AG04450 (cell line): Measurements from ENCODE around the gene GHRH. TPM values are rescaled to one million over a fixed set of nuclear protein-coding genes. Genes with fewer than 3 reads are reported as not detected.

ENCODE experiments used
- CTCF ChIA-PET: fragments of 300-600, 350-600 bp; formaldehyde crosslinking; extraction: SDS; loops from one replicate; lab custom pipeline; 2022; ENCODE audit warnings: antibody characterized with exemption, inconsistent platforms; lab: Charles Lee
- POLR2A ChIA-PET: fragments of 350-600 bp; formaldehyde crosslinking; extraction: SDS; loops from one replicate; lab custom pipeline; 2021; ENCODE audit warnings: antibody characterized with exemption, inconsistent platforms; lab: Yijun Ruan, JAX
- DNase-seq: peaks from one replicate; pipeline ENCODE4 v3.0.0-alpha.2; 2011; ENCODE audit warnings: low read depth, low spot score
- H3K27ac ChIP-seq: one replicate; pipeline ENCODE4 v1.5.1; 2012; ENCODE audit warnings: low read depth, low read length, control low read depth
- H3K27me3 ChIP-seq: one replicate; pipeline ENCODE4 v1.6.0; 2012; ENCODE audit warnings: low read length; ENCODE audit not compliant: control insufficient read depth, insufficient read depth
- H3K4me3 ChIP-seq: 2 replicates; pipeline ENCODE4 v1.5.1; 2011; ENCODE audit warnings: mild to moderate bottlenecking, low read depth, low read length, control low read depth
- H3K9me3 ChIP-seq: 2 replicates; pipeline ENCODE4 v1.5.1; 2012; ENCODE audit warnings: low read length; ENCODE audit not compliant: control insufficient read depth, insufficient read depth
- CTCF ChIP-seq: IDR thresholded peaks from 2 replicates; pipeline ENCODE4 v1.5.1; 2011; ENCODE audit warnings: low read depth, low read length, control low read depth, inconsistent platforms
- polyA plus RNA-seq: library from polyadenylated mRNA; depleted of rRNA; stranded (reverse); fragments of >200 nt; gene quantifications from 2 replicates; pipeline ENCODE4 v1.2.3, GENCODE V29; 2011

Gene GHRH
- polyA plus RNA-seq, 1 experiment: not detected

- Histone ChIP-seq H3K9me3 (no peaks in the 10 kb centered on the region), H3K4me3 (no peak overlapping the region), H3K27ac (no peak overlapping the region), H3K27me3 (no peaks in the 10 kb centered on the region)
- TF ChIP-seq CTCF: no peak
- ChIA-PET POLR2A (no interaction called here), CTCF (interaction anchor here (0.7 to 1.9 kb wide), 3 partner anchors 30 to 43 kb away, joined by 3 to 5 read pairs (median 5); no protein-coding TSS in a partner anchor)
- no peak for DNase-seq
Measured at GRCh38 chr20:37225146-37225545, 36.5 kb downstream of the GHRH start.

GRCh38 chr20:37223053-37223452 is 38.6 kb downstream of the GHRH start:
- ChIA-PET POLR2A (no interaction called here), CTCF (interaction anchor here (0.6 to 1.7 kb wide), 6 partner anchors 11 to 312 kb away, joined by 3 to 11 read pairs (median 4); no protein-coding TSS in a partner anchor)
- H3K27me3 ChIP-seq: no peaks in the 10 kb centered on the region
- peak; percentile 62 for DNase-seq
- H3K9me3 ChIP-seq: no peaks in the 10 kb centered on the region
- TF ChIP-seq CTCF: no peak
- H3K4me3 ChIP-seq: no peak overlapping the region
- no peak overlapping the region for H3K27ac ChIP-seq

- no peaks in the 10 kb centered on the region for H3K27me3 ChIP-seq
- H3K4me3 ChIP-seq: no peak overlapping the region
- no peaks in the 10 kb centered on the region for H3K9me3 ChIP-seq
- TF ChIP-seq CTCF: no peak
- ChIA-PET POLR2A (no interaction called here), CTCF (interaction anchor here (0.6 to 1.8 kb wide), 3 partner anchors 19 to 220 kb away, joined by 3 to 6 read pairs (median 3); no protein-coding TSS in a partner anchor)
- no peak for DNase-seq
- H3K27ac ChIP-seq: no peak overlapping the region
Measured at GRCh38 chr20:37222086-37222485, 39.5 kb downstream of the GHRH start.

GRCh38 chr20:37220731-37221130 is 40.9 kb downstream of the GHRH start:
- no peaks in the 10 kb centered on the region for H3K27me3 ChIP-seq
- DNase-seq: no peak

More at GRCh38 chr20:37220731-37221130, 40.9 kb downstream of the GHRH start:
- CTCF ChIA-PET: interaction anchor here (0.6 to 1.9 kb wide), 4 partner anchors 18 to 42 kb away, joined by 3 to 8 read pairs (median 4); partner anchors contain the start of genes MROH8 and RPN2
- H3K27ac ChIP-seq: no peak overlapping the region
- POLR2A ChIA-PET: no interaction called here
- no peak for TF ChIP-seq CTCF
- H3K4me3 ChIP-seq: no peak overlapping the region
- H3K9me3 ChIP-seq: no peaks in the 10 kb centered on the region
